Smooth muscle cell (in vitro differentiated cells): Measurements from ENCODE around the gene TBXAS1. TPM values are rescaled to one million over a fixed set of nuclear protein-coding genes. Genes with fewer than 3 reads are reported as not detected.
A peak's percentile ranks its signal among the peaks of the same experiment; 100 is the strongest.

Experiments used
- DNase-seq: peaks from one replicate; lab custom pipeline; 2025; ENCODE audit not compliant: unreplicated experiment; lab: John Stamatoyannopoulos, UW
- H2AFZ ChIP-seq: fragments of 200-600 bp; sonication (generic); 2 replicates; pipeline ENCODE4 v1.6.0; 2016; ENCODE audit warnings: antibody characterized with exemption, low read depth, mild to moderate bottlenecking
- H3F3A ChIP-seq: fragments of 200-600 bp; sonication (generic); 2 replicates; pipeline ENCODE4 v1.6.0; 2017; ENCODE audit warnings: antibody characterized with exemption, low read depth
- H3K27ac ChIP-seq: fragments of 200-600 bp; sonication (generic); 2 replicates; pipeline ENCODE4 v1.5.1; 2016; ENCODE audit warnings: low read depth, mild to moderate bottlenecking
- H3K27me3 ChIP-seq: fragments of 200-600 bp; sonication (generic); 2 replicates; pipeline ENCODE4 v1.6.1; 2016; ENCODE audit warnings: low read depth, mild to moderate bottlenecking
- H3K36me3 ChIP-seq: fragments of 200-600 bp; sonication (generic); 2 replicates; pipeline ENCODE4 v1.5.1; 2016; ENCODE audit warnings: low read depth
- H3K4me1 ChIP-seq: fragments of 200-600 bp; sonication (generic); 2 replicates; pipeline ENCODE4 v1.5.1; 2016; ENCODE audit warnings: low read depth
- H3K4me2 ChIP-seq: fragments of 200-600 bp; sonication (generic); 2 replicates; pipeline ENCODE4 v1.6.0; 2016; ENCODE audit warnings: mild to moderate bottlenecking
- H3K4me3 ChIP-seq: fragments of 200-600 bp; sonication (generic); 2 replicates; pipeline ENCODE4 v1.5.1; 2016; ENCODE audit warnings: mild to moderate bottlenecking
- H3K79me2 ChIP-seq: fragments of 200-600 bp; sonication (generic); 2 replicates; pipeline ENCODE4 v1.6.0; 2016; ENCODE audit warnings: low read depth, mild to moderate bottlenecking
- H3K9ac ChIP-seq: fragments of 200-600 bp; sonication (generic); 2 replicates; pipeline ENCODE4 v1.6.0; 2016; ENCODE audit warnings: low read depth
- H3K9me3 ChIP-seq: fragments of 200-600 bp; sonication (generic); replicated peaks from 2 replicates; pipeline ENCODE4 v1.5.1; 2016; ENCODE audit warnings: low read depth
- H4K20me1 ChIP-seq: fragments of 200-600 bp; sonication (generic); 2 replicates; pipeline ENCODE4 v1.6.0; 2016; ENCODE audit warnings: low read depth
- WGBS: methylation state at CpG from one replicate; pipeline ENCODE4 v1.1.7; 2016; ENCODE audit warnings: low lambda C conversion rate; 5-methylcytosine and 5-hydroxymethylcytosine counted together
- polyA plus RNA-seq: library from polyadenylated mRNA; unstranded; fragments of >200 nt; fragmentation: Nextera tagmentation; extraction: Ambion mirVana; gene quantifications from 2 replicates; pipeline ENCODE4 v1.2.1, GENCODE V29; 2016
- total RNA-seq: library from RNA; depleted of rRNA; stranded (reverse); fragments of >200 nt; gene quantifications from 2 replicates; pipeline ENCODE4 v1.2.3, GENCODE V29; 2014
- TF ChIP-seq, protein P1 (sequence below): fragments of 200-600 bp; sonication (generic); IDR thresholded peaks from 2 replicates; pipeline ENCODE4 v1.5.1; 2017; ENCODE audit warnings: borderline replicate concordance, mild to moderate bottlenecking, antibody characterized with exemption; ENCODE audit not compliant: insufficient read depth, poor library complexity, severe bottlenecking

The TBXAS1 gene
- total and polyA plus RNA-seq, 2 experiments from 2014 or later: 0.51 TPM; not detected in 1

DNA sequence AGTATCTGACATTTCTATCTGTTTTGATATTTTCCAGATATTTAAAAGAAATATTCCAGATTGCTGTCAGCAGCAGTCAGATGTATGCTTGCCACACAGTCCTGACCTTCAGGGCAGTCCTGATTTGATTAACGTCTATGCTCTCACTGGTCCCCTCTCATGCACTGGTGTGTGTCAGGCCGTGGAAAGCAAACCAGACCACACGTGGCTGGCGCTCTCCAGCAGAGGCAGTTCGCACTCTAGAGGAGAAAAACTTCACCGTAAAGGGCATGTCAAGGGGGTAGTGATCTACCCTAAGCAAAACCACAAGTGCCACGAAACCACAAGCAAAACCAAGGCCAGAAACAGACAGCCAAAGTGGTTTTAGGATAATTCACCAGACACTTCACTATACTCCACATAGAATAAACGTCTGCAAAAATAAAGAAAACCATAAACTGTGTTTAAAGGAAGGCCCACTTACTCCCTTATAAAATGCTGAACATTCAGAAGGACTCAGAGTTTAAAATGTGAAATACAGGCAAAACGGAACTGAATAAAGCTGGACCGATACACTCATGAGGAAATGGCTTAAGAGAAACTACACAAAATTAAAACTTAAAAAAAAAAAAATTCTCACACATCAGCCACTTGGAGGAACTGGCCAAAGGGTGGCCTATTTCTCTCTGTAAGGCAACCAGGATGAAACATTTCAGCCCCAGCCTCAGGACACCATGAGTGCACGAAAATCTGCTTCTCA, 207.3 kb downstream of the TBXAS1 start:
- H3K4me3 ChIP-seq: no peak overlapping the region
- no peaks in the 10 kb centered on the region for H3K36me3 ChIP-seq
- H3F3A ChIP-seq: no peaks in the 10 kb centered on the region
- H3K4me2 ChIP-seq: peak overlapping the region; percentile 33
- WGBS: 36% methylated on average over 11 of the region's 11 CpGs
- H2AFZ ChIP-seq: no peak overlapping the region
- no peak overlapping the region for H3K27ac ChIP-seq
- no peaks in the 10 kb centered on the region for H3K4me1 ChIP-seq
- no peaks in the 10 kb centered on the region for H3K27me3 ChIP-seq
- TF ChIP-seq, protein P1, sequence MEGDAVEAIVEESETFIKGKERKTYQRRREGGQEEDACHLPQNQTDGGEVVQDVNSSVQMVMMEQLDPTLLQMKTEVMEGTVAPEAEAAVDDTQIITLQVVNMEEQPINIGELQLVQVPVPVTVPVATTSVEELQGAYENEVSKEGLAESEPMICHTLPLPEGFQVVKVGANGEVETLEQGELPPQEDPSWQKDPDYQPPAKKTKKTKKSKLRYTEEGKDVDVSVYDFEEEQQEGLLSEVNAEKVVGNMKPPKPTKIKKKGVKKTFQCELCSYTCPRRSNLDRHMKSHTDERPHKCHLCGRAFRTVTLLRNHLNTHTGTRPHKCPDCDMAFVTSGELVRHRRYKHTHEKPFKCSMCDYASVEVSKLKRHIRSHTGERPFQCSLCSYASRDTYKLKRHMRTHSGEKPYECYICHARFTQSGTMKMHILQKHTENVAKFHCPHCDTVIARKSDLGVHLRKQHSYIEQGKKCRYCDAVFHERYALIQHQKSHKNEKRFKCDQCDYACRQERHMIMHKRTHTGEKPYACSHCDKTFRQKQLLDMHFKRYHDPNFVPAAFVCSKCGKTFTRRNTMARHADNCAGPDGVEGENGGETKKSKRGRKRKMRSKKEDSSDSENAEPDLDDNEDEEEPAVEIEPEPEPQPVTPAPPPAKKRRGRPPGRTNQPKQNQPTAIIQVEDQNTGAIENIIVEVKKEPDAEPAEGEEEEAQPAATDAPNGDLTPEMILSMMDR: no peak
- no peaks in the 10 kb centered on the region for H3K79me2 ChIP-seq
- no peak for DNase-seq
- H4K20me1 ChIP-seq: no peaks in the 10 kb centered on the region
- no peaks in the 10 kb centered on the region for H3K9me3 ChIP-seq
- no peak overlapping the region for H3K9ac ChIP-seq

DNA sequence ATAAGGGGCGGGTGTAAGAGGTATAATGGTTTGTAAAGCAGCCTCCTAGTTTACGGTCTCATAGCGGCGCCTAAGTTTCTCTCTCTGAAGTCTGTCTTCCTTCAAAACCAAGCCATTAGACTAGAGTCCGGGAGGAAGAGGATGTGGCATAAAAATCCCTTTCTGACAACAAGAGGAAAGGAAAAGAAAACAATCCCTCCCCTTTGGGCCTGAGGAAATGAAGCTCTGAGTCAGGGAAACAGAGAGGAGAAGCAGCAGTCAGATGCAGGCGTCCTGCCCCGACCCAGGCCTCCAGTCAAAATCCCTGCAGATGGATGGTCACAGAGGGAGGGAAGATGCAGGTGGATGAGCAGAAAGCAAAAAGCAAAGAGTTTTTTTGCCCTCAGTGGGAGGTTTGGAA, 210.0 kb downstream of the TBXAS1 start:
- H3K36me3 ChIP-seq: no peaks in the 10 kb centered on the region
- no peaks in the 10 kb centered on the region for H3K79me2 ChIP-seq
- no peak overlapping the region for H3K27ac ChIP-seq
- TF ChIP-seq, protein P1: no peak
- H2AFZ ChIP-seq: no peak overlapping the region
- DNase-seq: no peak
- no peaks in the 10 kb centered on the region for H3K9me3 ChIP-seq
- no peaks in the 10 kb centered on the region for H4K20me1 ChIP-seq
- H3K9ac ChIP-seq: no peak overlapping the region
- H3F3A ChIP-seq: no peaks in the 10 kb centered on the region
- H3K27me3 ChIP-seq: no peaks in the 10 kb centered on the region
- H3K4me2 ChIP-seq: no peak overlapping the region
- no peak overlapping the region for H3K4me3 ChIP-seq
- 79% methylated on average over 7 of the region's 7 CpGs for WGBS
- H3K4me1 ChIP-seq: no peaks in the 10 kb centered on the region

DNA sequence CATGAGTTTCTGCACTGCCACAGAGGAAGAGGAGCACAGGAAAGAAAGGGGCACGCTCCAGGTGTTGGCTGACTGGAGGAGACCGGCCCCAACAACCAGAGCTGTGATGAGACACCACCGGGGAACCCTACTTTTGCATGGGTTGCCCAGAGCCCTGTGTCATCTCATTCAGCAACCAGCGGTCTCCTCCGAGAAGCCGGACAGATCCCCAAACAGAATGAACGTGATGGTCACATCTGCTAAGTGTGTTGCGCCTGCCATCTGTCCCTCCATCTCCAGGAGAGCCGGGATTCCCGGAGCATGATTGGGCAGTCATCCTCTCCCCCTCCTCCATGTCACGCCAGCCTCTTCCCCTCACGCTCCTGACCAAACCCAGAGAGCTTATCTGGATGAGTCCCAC, 210.8 kb downstream of the TBXAS1 start:
- Histone ChIP-seq H3K4me1 (no peaks in the 10 kb centered on the region), H4K20me1 (no peaks in the 10 kb centered on the region), H3K27me3 (no peaks in the 10 kb centered on the region), H3F3A (no peaks in the 10 kb centered on the region), H3K4me3 (no peak overlapping the region), H3K27ac (no peak overlapping the region), H3K79me2 (no peaks in the 10 kb centered on the region), H3K9me3 (no peaks in the 10 kb centered on the region), H3K9ac (no peak overlapping the region), H2AFZ (no peak overlapping the region), H3K4me2 (no peak overlapping the region), H3K36me3 (no peaks in the 10 kb centered on the region)
- DNase-seq: no peak
- 93% methylated on average over 12 of the region's 12 CpGs for WGBS
- TF ChIP-seq, protein P1: no peak
